Progenitor cell of endocrine pancreas (in vitro differentiated cells): ENCODE data around the gene FAM221A. TPM values are rescaled to one million over a fixed set of nuclear protein-coding genes. Genes with fewer than 3 reads are reported as not detected.

Experiments
- DNase-seq: peaks from one replicate; pipeline ENCODE4 v3.0.0; 2021; ENCODE audit warnings: low spot score; ENCODE audit not compliant: unreplicated experiment
- H3K27ac Mint-ChIP-seq: 2 replicates; pipeline ENCODE4 v1.8.0; 2021; ENCODE audit warnings: mild to moderate bottlenecking, moderate library complexity, mixed read lengths
- H3K27me3 Mint-ChIP-seq: 2 replicates; pipeline ENCODE4 v1.8.0; 2021; ENCODE audit warnings: mixed read lengths
- H3K36me3 Mint-ChIP-seq: 2 replicates; pipeline ENCODE4 v1.8.0; 2022; ENCODE audit warnings: mixed read lengths; ENCODE audit not compliant: insufficient read depth
- H3K4me1 Mint-ChIP-seq: 2 replicates; pipeline ENCODE4 v1.8.0; 2021; ENCODE audit warnings: low read depth, mixed read lengths
- H3K4me3 Mint-ChIP-seq: 2 replicates; pipeline ENCODE4 v1.8.0; 2021; ENCODE audit warnings: low read depth, mild to moderate bottlenecking, moderate library complexity, mixed read lengths
- H3K9me3 Mint-ChIP-seq: 2 replicates; pipeline ENCODE4 v1.8.0; 2021; ENCODE audit warnings: low read depth, mixed read lengths
- CTCF ChIP-seq: fragments of 200-600 bp; sonication (generic); IDR thresholded peaks from one replicate; pipeline ENCODE4 v1.5.0; 2021; ENCODE audit warnings: antibody characterized with exemption, mild to moderate bottlenecking; ENCODE audit not compliant: unreplicated experiment
- total RNA-seq: library from RNA; stranded (reverse); gene quantifications from 2 replicates; pipeline ENCODE4 v1.2.1, GENCODE V29; 2021

Gene FAM221A
- total RNA-seq, 1 donor from 2014 or later, result 34.4 TPM

- Mint-ChIP-seq H3K36me3 (peaks cover 19% of the 10 kb centered on the region), H3K27ac (peak overlapping the region; percentile 59), H3K9me3 (no peaks in the 10 kb centered on the region), H3K27me3 (no peaks in the 10 kb centered on the region), H3K4me3 (no peak overlapping the region), H3K4me1 (peaks cover 19% of the 10 kb centered on the region)
- no peak for TF ChIP-seq CTCF
- DNase-seq, result no peak
Observed at GRCh38 chr7:23687011-23687410, 7.0 kb downstream of the FAM221A start.

- no peak for DNase-seq
- TF ChIP-seq CTCF, result no peak
- Mint-ChIP-seq H3K4me3 (no peak overlapping the region), H3K27ac (no peak overlapping the region), H3K36me3 (peaks cover 30% of the 10 kb centered on the region), H3K4me1 (peaks cover 13% of the 10 kb centered on the region), H3K27me3 (no peaks in the 10 kb centered on the region), H3K9me3 (no peaks in the 10 kb centered on the region)
Observed at GRCh38 chr7:23689165-23689564, 9.2 kb downstream of the FAM221A start.

- Mint-ChIP-seq H3K27me3 (no peaks in the 10 kb centered on the region), H3K9me3 (no peaks in the 10 kb centered on the region), H3K36me3 (peaks cover 32% of the 10 kb centered on the region), H3K27ac (peak overlapping the region; percentile 54), H3K4me3 (no peak overlapping the region), H3K4me1 (no peaks in the 10 kb centered on the region)
- DNase-seq, result no peak
- no peak for TF ChIP-seq CTCF
Observed at GRCh38 chr7:23691320-23691719, 11.3 kb downstream of the FAM221A start.

GRCh38 chr7:23693224-23693623, 13.2 kb downstream of the FAM221A start:
- DNase-seq, result no peak
- Mint-ChIP-seq H3K27ac (no peak overlapping the region), H3K27me3 (no peaks in the 10 kb centered on the region), H3K9me3 (no peaks in the 10 kb centered on the region), H3K4me3 (no peak overlapping the region), H3K36me3 (peaks cover 34% of the 10 kb centered on the region), H3K4me1 (no peaks in the 10 kb centered on the region)
- no peak for TF ChIP-seq CTCF

GRCh38 chr7:23696916-23697441, 17.0 kb downstream of the FAM221A start:
- Mint-ChIP-seq H3K4me3 (no peak overlapping the region), H3K27me3 (no peaks in the 10 kb centered on the region), H3K36me3 (peaks cover 27% of the 10 kb centered on the region), H3K27ac (no peak overlapping the region), H3K4me1 (no peaks in the 10 kb centered on the region), H3K9me3 (no peaks in the 10 kb centered on the region)
- peak; percentile 77 for TF ChIP-seq CTCF
- peak; percentile 39 for DNase-seq
